HG02840 (cell line): ENCODE measurements around the gene HHIP.

Experiments used
- ATAC-seq: cut with Tn5 transposase; IDR thresholded peaks from one replicate; pipeline ENCODE4 v1.9.1; 2021; ENCODE audit warnings: mild to moderate bottlenecking, moderate library complexity, moderate number of reproducible peaks; ENCODE audit not compliant: unreplicated experiment, low FRiP score

The HHIP gene

GRCh38 chr4:144655491-144655890 is 9.5 kb downstream of the HHIP start:
- no peak for ATAC-seq

GRCh38 chr4:144656850-144657249 is 10.9 kb downstream of the HHIP start:
- no peak for ATAC-seq

- ATAC-seq = no peak
Measured at GRCh38 chr4:144658015-144658567, 12.1 kb downstream of the HHIP start.

GRCh38 chr4:144658903-144659302 is 12.9 kb downstream of the HHIP start:
- no peak for ATAC-seq

- ATAC-seq = no peak
Measured at GRCh38 chr4:144659447-144659846, 13.5 kb downstream of the HHIP start.

- no peak for ATAC-seq
Measured at GRCh38 chr4:144663834-144664475, 18.0 kb downstream of the HHIP start.

GRCh38 chr4:144666539-144667175 is 20.7 kb downstream of the HHIP start:
- ATAC-seq = no peak

- ATAC-seq = no peak
Measured at GRCh38 chr4:144667500-144667899, 21.5 kb downstream of the HHIP start.

- no peak for ATAC-seq
Measured at GRCh38 chr4:144670776-144671175, 24.8 kb downstream of the HHIP start.

- ATAC-seq = no peak
Measured at GRCh38 chr4:144674711-144675110, 28.8 kb downstream of the HHIP start.

- no peak for ATAC-seq
Measured at GRCh38 chr4:144681806-144682205, 35.9 kb downstream of the HHIP start.

GRCh38 chr4:144683516-144683915 is 37.6 kb downstream of the HHIP start:
- ATAC-seq = no peak

- ATAC-seq = no peak
Measured at GRCh38 chr4:144685911-144686310, 40.0 kb downstream of the HHIP start.

GRCh38 chr4:144686921-144687320 is 41.0 kb downstream of the HHIP start:
- ATAC-seq = no peak

- ATAC-seq = no peak
Measured at GRCh38 chr4:144687466-144687865, 41.5 kb downstream of the HHIP start.

- no peak for ATAC-seq
Measured at GRCh38 chr4:144688035-144688569, 42.1 kb downstream of the HHIP start.

GRCh38 chr4:144689125-144689524 is 43.2 kb downstream of the HHIP start:
- ATAC-seq = no peak

- ATAC-seq = no peak
Measured at GRCh38 chr4:144695721-144696120, 49.8 kb downstream of the HHIP start.

GRCh38 chr4:144696376-144696775 is 50.4 kb downstream of the HHIP start:
- no peak for ATAC-seq

- ATAC-seq = no peak
Measured at GRCh38 chr4:144699565-144699964, 53.6 kb downstream of the HHIP start.

- ATAC-seq = no peak
Measured at GRCh38 chr4:144701683-144702233, 55.8 kb downstream of the HHIP start.
